ENCODE results near the gene SPC24. TPM values are rescaled to one million over a fixed set of nuclear protein-coding genes. Genes with fewer than 3 reads are reported as not detected.
"Not testable (repeated sequence)": the region's sequence is repeated elsewhere in the genome, so short reads cannot be mapped to it uniquely, and the experiment has no call there.

Gene SPC24
- total RNA-seq, 2 experiments from 2014 or later = 63.0 to 65.4 TPM

GRCh38 chr19:11181488-11181887 is 25.9 kb upstream of the SPC24 start:
- Mint-ChIP-seq H3K27me3 (peaks cover 7% of the 10 kb centered on the region), H3K27ac (no peak overlapping the region), H3K4me1 (peaks cover 8% of the 10 kb centered on the region), H3K9me3 (no peaks in the 10 kb centered on the region), H3K4me3 (no peak overlapping the region), H3K36me3 (no peaks in the 10 kb centered on the region)
- no peak for ATAC-seq (ENCODE audit: low read depth)
- POLR2A ChIA-PET = no interaction called here
- no peak for DNase-seq

- H3K36me3 Mint-ChIP-seq; ATAC-seq (ENCODE audit: low read depth); H3K4me1 Mint-ChIP-seq; DNase-seq; H3K4me3 Mint-ChIP-seq; POLR2A ChIA-PET; H3K27ac Mint-ChIP-seq; H3K27me3 Mint-ChIP-seq; H3K9me3 Mint-ChIP-seq: not testable (repeated sequence)
Measured at GRCh38 chr19:11180975-11181374, 25.4 kb upstream of the SPC24 start.

- no peak overlapping the region for H3K27ac Mint-ChIP-seq
- peaks cover 8% of the 10 kb centered on the region for H3K4me1 Mint-ChIP-seq
- peaks cover 7% of the 10 kb centered on the region for H3K27me3 Mint-ChIP-seq
- POLR2A ChIA-PET = no interaction called here
- no peak for ATAC-seq (ENCODE audit: low read depth)
- no peak overlapping the region for H3K4me3 Mint-ChIP-seq
- no peaks in the 10 kb centered on the region for H3K9me3 Mint-ChIP-seq
- DNase-seq = no peak
- no peaks in the 10 kb centered on the region for H3K36me3 Mint-ChIP-seq
Measured at GRCh38 chr19:11180346-11180745, 24.8 kb upstream of the SPC24 start.

- DNase-seq (no peak), ATAC-seq (ENCODE audit: low read depth) (no peak)
- Mint-ChIP-seq H3K27me3 (peaks cover 7% of the 10 kb centered on the region), H3K27ac (no peak overlapping the region), H3K9me3 (no peaks in the 10 kb centered on the region), H3K4me1 (peaks cover 8% of the 10 kb centered on the region), H3K4me3 (no peak overlapping the region), H3K36me3 (no peaks in the 10 kb centered on the region)
- POLR2A ChIA-PET = no interaction called here
Measured at GRCh38 chr19:11179716-11180297, 24.2 kb upstream of the SPC24 start.

GRCh38 chr19:11179145-11179465 is 23.5 kb upstream of the SPC24 start:
- DNase-seq; POLR2A ChIA-PET; H3K27ac Mint-ChIP-seq; H3K9me3 Mint-ChIP-seq; ATAC-seq (ENCODE audit: low read depth); H3K4me3 Mint-ChIP-seq; H3K36me3 Mint-ChIP-seq; H3K27me3 Mint-ChIP-seq; H3K4me1 Mint-ChIP-seq: not testable (repeated sequence)

GRCh38 chr19:11177592-11177991 is 22.0 kb upstream of the SPC24 start:
- no peak overlapping the region for H3K27ac Mint-ChIP-seq
- no peak for ATAC-seq (ENCODE audit: low read depth)
- peaks cover 8% of the 10 kb centered on the region for H3K4me1 Mint-ChIP-seq
- no peak overlapping the region for H3K4me3 Mint-ChIP-seq
- DNase-seq = no peak
- H3K27me3 Mint-ChIP-seq = peaks cover 2% of the 10 kb centered on the region
- POLR2A ChIA-PET = interaction anchor here (0.5 to 0.6 kb wide), 2 partner anchors 30 to 261 kb away, joined by 3 read pairs; no protein-coding TSS in a partner anchor
- H3K36me3 Mint-ChIP-seq = no peaks in the 10 kb centered on the region
- no peaks in the 10 kb centered on the region for H3K9me3 Mint-ChIP-seq

- Mint-ChIP-seq H3K27me3 (peaks cover 2% of the 10 kb centered on the region), H3K36me3 (no peaks in the 10 kb centered on the region), H3K4me3 (no peak overlapping the region), H3K9me3 (no peaks in the 10 kb centered on the region), H3K27ac (no peak overlapping the region), H3K4me1 (peaks cover 8% of the 10 kb centered on the region)
- POLR2A ChIA-PET = no interaction called here
- ATAC-seq (ENCODE audit: low read depth) = no peak
- no peak for DNase-seq
Measured at GRCh38 chr19:11176466-11177193, 21.0 kb upstream of the SPC24 start.

GRCh38 chr19:11175920-11176319 is 20.3 kb upstream of the SPC24 start:
- Mint-ChIP-seq H3K27me3 (no peaks in the 10 kb centered on the region), H3K4me1 (peaks cover 8% of the 10 kb centered on the region), H3K27ac (no peak overlapping the region), H3K9me3 (no peaks in the 10 kb centered on the region), H3K36me3 (no peaks in the 10 kb centered on the region), H3K4me3 (no peak overlapping the region)
- DNase-seq (no peak), ATAC-seq (ENCODE audit: low read depth) (no peak)
- POLR2A ChIA-PET = no interaction called here

DNA sequence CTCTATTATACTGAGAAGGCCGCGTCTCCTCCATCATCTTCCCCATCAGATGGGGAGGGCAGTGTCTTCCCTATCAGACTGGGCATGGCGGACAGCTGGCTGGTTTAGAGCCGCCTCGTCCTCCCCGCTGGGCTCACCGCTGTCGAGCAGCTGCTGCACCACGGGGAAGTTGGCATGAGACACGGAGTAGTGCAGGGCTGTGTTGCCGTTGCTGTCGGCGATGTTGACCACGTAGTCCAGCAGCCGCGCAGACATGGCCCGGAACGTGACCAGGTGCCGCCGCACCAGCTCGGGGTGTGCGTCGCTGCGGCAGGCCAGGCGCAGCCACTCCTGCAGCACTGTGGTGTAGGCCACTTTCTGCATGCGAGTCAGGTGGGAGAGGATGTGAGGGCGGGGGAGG is 18.8 kb upstream of the SPC24 start:
- DNase-seq (no peak), ATAC-seq (ENCODE audit: low read depth) (no peak)
- H3K27ac Mint-ChIP-seq = no peak overlapping the region
- H3K9me3 Mint-ChIP-seq = no peaks in the 10 kb centered on the region
- no peaks in the 10 kb centered on the region for H3K36me3 Mint-ChIP-seq
- H3K4me1 Mint-ChIP-seq = no peaks in the 10 kb centered on the region
- POLR2A ChIA-PET = no interaction called here
- H3K27me3 Mint-ChIP-seq = no peaks in the 10 kb centered on the region
- H3K4me3 Mint-ChIP-seq = no peak overlapping the region

DNA sequence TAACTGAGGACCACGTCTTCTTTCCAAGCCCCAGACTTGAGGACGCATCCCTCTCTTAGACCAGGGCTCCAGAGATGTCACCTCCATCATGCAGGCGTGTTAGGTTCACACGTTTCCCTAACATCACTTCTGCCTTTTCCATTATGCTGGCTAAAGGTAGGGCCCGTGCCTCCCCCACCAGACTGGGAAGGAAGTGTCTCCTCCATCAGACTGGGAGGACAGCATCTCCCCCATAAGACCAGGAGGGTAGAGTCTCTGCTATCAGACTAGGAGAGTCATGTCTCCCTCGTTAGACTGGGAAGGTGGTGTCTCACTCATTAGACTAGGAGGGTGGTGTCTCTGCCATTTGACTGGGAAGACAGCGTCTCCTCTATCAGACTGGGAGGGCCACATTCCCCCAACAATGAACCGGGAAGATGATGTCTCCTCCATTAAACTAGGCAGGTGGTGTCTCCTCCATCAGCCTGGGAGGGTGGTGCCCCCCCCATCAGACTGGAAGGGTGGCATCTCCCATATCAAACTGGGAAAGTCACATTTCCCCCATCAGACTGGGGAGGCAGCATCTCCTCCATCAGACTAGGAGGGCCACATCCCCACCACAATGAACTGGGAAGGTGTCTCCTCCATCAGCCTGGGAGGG is 18.1 kb upstream of the SPC24 start:
- H3K4me3 Mint-ChIP-seq = no peak overlapping the region
- no peak overlapping the region for H3K27ac Mint-ChIP-seq
- H3K4me1 Mint-ChIP-seq = no peaks in the 10 kb centered on the region
- H3K36me3 Mint-ChIP-seq = no peaks in the 10 kb centered on the region
- POLR2A ChIA-PET = no interaction called here
- no peaks in the 10 kb centered on the region for H3K9me3 Mint-ChIP-seq
- DNase-seq (no peak), ATAC-seq (ENCODE audit: low read depth) (no peak)
- no peaks in the 10 kb centered on the region for H3K27me3 Mint-ChIP-seq

DNA sequence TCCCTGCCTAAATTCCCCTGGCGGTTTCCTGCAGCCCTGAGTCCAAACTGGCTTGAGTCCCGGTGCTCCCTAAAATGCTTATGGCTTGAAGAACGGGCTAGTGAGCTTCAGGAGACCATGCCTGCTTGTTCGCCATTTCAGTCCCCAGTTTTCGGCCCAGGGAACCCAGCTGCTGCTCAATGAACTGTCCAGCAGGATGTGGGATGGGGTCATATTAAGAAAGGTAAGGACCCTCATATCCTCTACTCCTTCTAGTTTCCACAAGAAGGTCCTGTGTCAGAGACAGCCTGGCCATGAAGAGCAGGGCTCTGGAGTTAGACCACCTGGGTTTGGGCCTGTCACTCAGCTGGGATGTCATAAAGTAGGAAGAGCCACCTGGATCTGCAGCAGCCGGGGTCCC is 17.0 kb upstream of the SPC24 start:
- Mint-ChIP-seq H3K27me3 (no peaks in the 10 kb centered on the region), H3K36me3 (no peaks in the 10 kb centered on the region), H3K9me3 (no peaks in the 10 kb centered on the region), H3K27ac (no peak overlapping the region), H3K4me1 (no peaks in the 10 kb centered on the region), H3K4me3 (no peak overlapping the region)
- POLR2A ChIA-PET = no interaction called here
- ATAC-seq (ENCODE audit: low read depth) (no peak), DNase-seq (no peak)

GRCh38 chr19:11171144-11171543 is 15.6 kb upstream of the SPC24 start:
- no peaks in the 10 kb centered on the region for H3K4me1 Mint-ChIP-seq
- POLR2A ChIA-PET = no interaction called here
- ATAC-seq (ENCODE audit: low read depth) = no peak
- H3K27me3 Mint-ChIP-seq = peaks cover 1% of the 10 kb centered on the region
- no peak overlapping the region for H3K27ac Mint-ChIP-seq
- no peak overlapping the region for H3K4me3 Mint-ChIP-seq
- H3K36me3 Mint-ChIP-seq = no peaks in the 10 kb centered on the region
- H3K9me3 Mint-ChIP-seq = no peaks in the 10 kb centered on the region
- DNase-seq = no peak

- no peak for DNase-seq
- H3K27ac Mint-ChIP-seq = no peak overlapping the region
- H3K36me3 Mint-ChIP-seq = no peaks in the 10 kb centered on the region
- no peaks in the 10 kb centered on the region for H3K9me3 Mint-ChIP-seq
- H3K4me1 Mint-ChIP-seq = no peaks in the 10 kb centered on the region
- H3K27me3 Mint-ChIP-seq = peaks cover 2% of the 10 kb centered on the region
- POLR2A ChIA-PET = no interaction called here
- no peak for ATAC-seq (ENCODE audit: low read depth)
- no peak overlapping the region for H3K4me3 Mint-ChIP-seq
Measured at GRCh38 chr19:11169896-11170678, 14.5 kb upstream of the SPC24 start.

DNA sequence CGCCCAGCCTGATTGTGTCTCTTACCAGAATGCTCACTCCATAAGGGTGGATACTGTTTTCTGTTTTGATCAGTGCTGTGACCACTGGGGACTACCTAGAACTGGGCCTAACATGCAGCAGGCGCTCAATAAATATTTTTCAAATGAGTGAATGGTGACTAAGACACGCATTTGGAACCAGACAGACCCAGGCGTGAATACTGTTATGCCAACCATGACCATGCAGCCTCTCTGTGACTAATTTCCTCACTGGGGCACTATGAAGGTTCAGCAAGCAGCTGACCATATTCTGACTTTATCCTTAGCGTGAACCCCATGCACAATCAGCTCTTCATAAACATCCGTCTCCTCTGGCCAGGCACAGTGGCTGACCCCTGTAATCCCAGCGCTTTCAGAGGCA is 13.0 kb upstream of the SPC24 start:
- no peak overlapping the region for H3K27ac Mint-ChIP-seq
- H3K9me3 Mint-ChIP-seq = no peaks in the 10 kb centered on the region
- H3K4me1 Mint-ChIP-seq = no peaks in the 10 kb centered on the region
- DNase-seq (no peak), ATAC-seq (ENCODE audit: low read depth) (no peak)
- H3K36me3 Mint-ChIP-seq = no peaks in the 10 kb centered on the region
- H3K27me3 Mint-ChIP-seq = peaks cover 2% of the 10 kb centered on the region
- POLR2A ChIA-PET = no interaction called here
- H3K4me3 Mint-ChIP-seq = no peak overlapping the region

Data from activated naive CD8-positive, alpha-beta T cell treated with anti-CD3 and anti-CD28 coated beads, Interleukin-2, amount 10 ng/mL, durations not matched to agents 7 days and 5 days (primary cell).